Neural cell (in vitro differentiated cells): ENCODE data around the gene TNS3. TPM values are rescaled to one million over a fixed set of nuclear protein-coding genes. Genes with fewer than 3 reads are reported as not detected.

Source experiments
- H2AFZ ChIP-seq: fragments of 200-600, 300-800 bp; sonication (generic), shearing (Covaris generic); 2 replicates; pipeline ENCODE4 v1.6.0; 2014; ENCODE audit warnings: low read depth, mild to moderate bottlenecking, antibody characterized with exemption, low read length, moderate library complexity
- H3F3A ChIP-seq: fragments of 200-600 bp; shearing (Covaris generic); 2 replicates; pipeline ENCODE4 v1.6.1; 2016; ENCODE audit warnings: mild to moderate bottlenecking, moderate library complexity, mixed read lengths, antibody characterized with exemption, low read length; ENCODE audit not compliant: insufficient read depth, poor library complexity, severe bottlenecking
- H3K27ac ChIP-seq: fragments of 200-600, 300-800 bp; sonication (generic), shearing (Covaris generic); 2 replicates; pipeline ENCODE4 v1.5.1; 2014; ENCODE audit warnings: mild to moderate bottlenecking, low read length, moderate library complexity
- H3K27me3 ChIP-seq: fragments of 300-800, 200-600 bp; sonication (generic), shearing (Covaris generic); 2 replicates; pipeline ENCODE4 v1.6.0; 2014; ENCODE audit warnings: mild to moderate bottlenecking, low read depth, low read length, moderate library complexity; ENCODE audit not compliant: insufficient read depth
- H3K36me3 ChIP-seq: fragments of 300-800, 200-600 bp; sonication (generic), shearing (Covaris generic); 2 replicates; pipeline ENCODE4 v1.5.1; 2014; ENCODE audit warnings: mild to moderate bottlenecking, antibody characterized with exemption, low read length, moderate library complexity; ENCODE audit not compliant: insufficient read depth
- H3K4me2 ChIP-seq: fragments of 300-800, 200-600 bp; sonication (generic), shearing (Covaris generic); 2 replicates; pipeline ENCODE4 v1.6.0; 2014; ENCODE audit warnings: mild to moderate bottlenecking, low read length
- H3K4me3 ChIP-seq: fragments of 300-800, 200-600 bp; sonication (generic), shearing (Covaris generic); 2 replicates; pipeline ENCODE4 v1.5.1; 2014; ENCODE audit warnings: mild to moderate bottlenecking, low read length, moderate library complexity
- H3K79me2 ChIP-seq: fragments of 200-600 bp; shearing (Covaris generic); replicated peaks from 2 replicates; pipeline ENCODE4 v1.6.0; 2014; ENCODE audit warnings: mild to moderate bottlenecking, low read length, moderate library complexity; ENCODE audit not compliant: insufficient read depth
- H3K9ac ChIP-seq: fragments of 300-800, 200-600 bp; sonication (generic), shearing (Covaris generic); 2 replicates; pipeline ENCODE4 v1.6.1; 2016; ENCODE audit warnings: mild to moderate bottlenecking, low read length, mixed read lengths
- H3K9me2 ChIP-seq: fragments of 200-600 bp; shearing (Covaris generic); 2 replicates; pipeline ENCODE4 v1.6.1; 2016; ENCODE audit warnings: mild to moderate bottlenecking, low read length, mixed read lengths; ENCODE audit not compliant: insufficient read depth
- H3K9me3 ChIP-seq: fragments of 200-600, 300-800 bp; sonication (generic), shearing (Covaris generic); 2 replicates; pipeline ENCODE4 v1.6.1; 2016; ENCODE audit warnings: mild to moderate bottlenecking, mixed run types, low read length, moderate library complexity, mixed read lengths
- H4K20me1 ChIP-seq: fragments of 200-600 bp; shearing (Covaris generic); 2 replicates; pipeline ENCODE4 v1.6.1; 2016; ENCODE audit warnings: mild to moderate bottlenecking, mixed run types; ENCODE audit not compliant: insufficient read depth
- CTCF ChIP-seq: fragments of 450-650 bp; IDR thresholded peaks from 2 replicates; pipeline ENCODE4 v1.5.1; 2014; ENCODE audit warnings: antibody characterized with exemption, mild to moderate bottlenecking, moderate library complexity; ENCODE audit not compliant: poor library complexity, severe bottlenecking
- EP300 ChIP-seq: fragments of 450-650 bp; conservative IDR thresholded peaks from 2 replicates; pipeline ENCODE4 v1.6.1; 2014; ENCODE audit warnings: antibody characterized with exemption, mild to moderate bottlenecking, moderate library complexity; ENCODE audit not compliant: poor library complexity, severe bottlenecking
- EZH2 ChIP-seq: fragments of 200-600, 300-800 bp; shearing (Covaris generic), sonication (generic); IDR thresholded peaks from 2 replicates; pipeline ENCODE4 v1.6.1; 2014; ENCODE audit warnings: antibody characterized with exemption, low read length, borderline replicate concordance, mild to moderate bottlenecking; ENCODE audit not compliant: insufficient read depth, poor library complexity, severe bottlenecking
- MXI1 ChIP-seq: fragments of 450-650 bp; conservative IDR thresholded peaks from 2 replicates; pipeline ENCODE4 v1.6.1; 2014; ENCODE audit warnings: antibody characterized with exemption, mild to moderate bottlenecking; ENCODE audit not compliant: poor library complexity, severe bottlenecking
- POLR2AphosphoS5 ChIP-seq: IDR thresholded peaks from 2 replicates; pipeline ENCODE4 v1.6.1; 2012
- RAD21 ChIP-seq: fragments of 450-650 bp; conservative IDR thresholded peaks from 2 replicates; pipeline ENCODE4 v1.6.1; 2014; ENCODE audit warnings: antibody characterized with exemption, mild to moderate bottlenecking, moderate library complexity
- REST ChIP-seq: IDR thresholded peaks from 2 replicates; pipeline ENCODE4 v1.6.1; 2012; ENCODE audit warnings: borderline replicate concordance
- SMC3 ChIP-seq: fragments of 450-650 bp; conservative IDR thresholded peaks from 2 replicates; pipeline ENCODE4 v1.6.1; 2014; ENCODE audit warnings: antibody characterized with exemption, mild to moderate bottlenecking, moderate library complexity; ENCODE audit not compliant: poor library complexity
- TAF1 ChIP-seq: IDR thresholded peaks from 2 replicates; pipeline ENCODE4 v1.6.1; 2012; ENCODE audit warnings: low read depth
- polyA plus RNA-seq: library from polyadenylated mRNA; depleted of rRNA; stranded (reverse); fragments of >200 nt; gene quantifications from 2 replicates; pipeline ENCODE4 v1.2.3, GENCODE V29; 2014

TNS3 gene
- polyA plus RNA-seq, 1 donor from 2014 or later: 0.58 TPM

DNA sequence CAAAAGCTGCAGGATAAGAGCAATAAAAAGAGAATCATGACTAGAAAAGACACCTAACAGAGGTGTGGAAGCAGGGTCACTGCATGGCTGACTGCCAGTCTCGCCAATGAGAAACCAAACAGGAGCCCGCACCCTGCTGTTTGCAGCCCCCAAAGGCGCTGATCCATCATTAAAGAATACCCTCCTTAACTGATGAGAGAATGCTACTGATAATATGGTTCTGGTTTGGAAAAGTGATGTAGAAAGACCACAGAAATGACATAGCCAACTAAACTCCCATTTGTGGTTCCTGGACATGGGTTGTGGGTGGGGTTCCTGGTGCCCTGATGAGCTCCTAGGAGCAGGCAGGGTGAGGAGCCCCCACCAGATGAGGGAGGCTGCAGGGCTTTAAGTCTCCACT, 207.4 kb downstream of the TNS3 start:
- no peaks in the 10 kb centered on the region for H3K9me2 ChIP-seq
- no peaks in the 10 kb centered on the region for H4K20me1 ChIP-seq
- no peaks in the 10 kb centered on the region for H3K79me2 ChIP-seq
- H3F3A ChIP-seq: no peaks in the 10 kb centered on the region
- no peak for TF ChIP-seq EZH2
- TF ChIP-seq MXI1: no peak
- TF ChIP-seq SMC3: no peak
- no peak for TF ChIP-seq CTCF
- TF ChIP-seq POLR2AphosphoS5: no peak
- no peak for TF ChIP-seq RAD21
- no peak overlapping the region for H3K27ac ChIP-seq
- no peaks in the 10 kb centered on the region for H3K9me3 ChIP-seq
- H2AFZ ChIP-seq: no peak overlapping the region
- no peak overlapping the region for H3K4me3 ChIP-seq
- H3K27me3 ChIP-seq: no peaks in the 10 kb centered on the region
- H3K4me2 ChIP-seq: no peak overlapping the region
- H3K36me3 ChIP-seq: no peaks in the 10 kb centered on the region
- H3K9ac ChIP-seq: no peak overlapping the region

DNA sequence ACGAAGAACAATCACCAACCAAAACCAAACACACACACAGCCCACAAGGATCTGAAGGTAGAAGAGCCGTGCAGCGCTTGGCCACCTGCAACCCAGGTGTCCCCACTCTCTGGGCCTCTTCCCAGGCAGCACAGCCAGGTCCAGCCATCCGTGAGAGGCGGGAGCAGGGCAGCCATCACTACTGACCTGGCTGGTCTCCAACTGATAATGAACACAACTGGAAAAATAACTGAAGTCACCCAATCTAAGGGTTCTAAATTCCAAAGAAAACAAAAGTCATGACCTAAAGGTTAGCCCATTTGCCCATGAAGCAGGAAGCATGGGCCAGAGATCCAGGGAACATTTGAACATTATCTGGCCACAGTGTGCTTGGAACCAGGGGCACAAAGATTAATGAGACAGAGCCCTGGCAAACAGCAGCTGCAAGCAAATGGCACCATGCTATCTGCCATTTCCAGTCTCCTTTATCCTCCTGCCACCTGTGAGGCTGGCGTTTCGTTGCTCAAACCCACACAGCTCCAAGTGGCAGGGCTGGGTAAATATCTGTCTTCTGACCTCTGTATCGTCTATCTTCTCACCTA, 207.9 kb downstream of the TNS3 start:
- TF ChIP-seq SMC3 (no peak), EP300 (no peak), REST (no peak), MXI1 (no peak), TAF1 (no peak), POLR2AphosphoS5 (no peak), CTCF (no peak), EZH2 (no peak), RAD21 (no peak)
- Histone ChIP-seq H3K36me3 (no peaks in the 10 kb centered on the region), H3F3A (no peaks in the 10 kb centered on the region), H3K27ac (no peak overlapping the region), H3K9ac (no peak overlapping the region), H3K27me3 (no peaks in the 10 kb centered on the region), H4K20me1 (no peaks in the 10 kb centered on the region), H3K9me2 (no peaks in the 10 kb centered on the region), H3K4me2 (no peak overlapping the region), H3K9me3 (no peaks in the 10 kb centered on the region), H3K4me3 (no peak overlapping the region), H3K79me2 (no peaks in the 10 kb centered on the region), H2AFZ (no peak overlapping the region)
